Mesodermal cell (in vitro differentiated cells): ENCODE data around the gene STN1.

Experiments
- H3K27ac ChIP-seq: 2 replicates; pipeline ENCODE4 v1.7.0; 2013; ENCODE audit warnings: mild to moderate bottlenecking, low read depth, low read length, moderate library complexity; ENCODE audit not compliant: severe bottlenecking
- H3K36me3 ChIP-seq: 2 replicates; pipeline ENCODE4 v1.7.1; 2013; ENCODE audit warnings: mild to moderate bottlenecking, low read length, moderate library complexity; ENCODE audit not compliant: control insufficient read depth, insufficient read depth
- H3K4me1 ChIP-seq: one replicate; pipeline ENCODE4 v1.7.1; 2013; ENCODE audit warnings: mild to moderate bottlenecking, low read length; ENCODE audit not compliant: insufficient read depth, control insufficient read depth, poor library complexity, severe bottlenecking
- H3K4me3 ChIP-seq: 2 replicates; pipeline ENCODE4 v1.7.0; 2013; ENCODE audit warnings: low read length, control low read depth, mild to moderate bottlenecking; ENCODE audit not compliant: insufficient read depth, poor library complexity, severe bottlenecking; ENCODE audit errors: extremely low read depth
- H3K9me3 ChIP-seq: 2 replicates; pipeline ENCODE4 v1.7.1; 2013; ENCODE audit warnings: mild to moderate bottlenecking, low read length, moderate library complexity; ENCODE audit not compliant: control insufficient read depth
- WGBS, 2 experiments: methylation state at CpG; one replicate each; pipeline ENCODE4 v1.1.5; 2013; ENCODE audit warnings: missing lambda C conversion rate in 2 of 2; ENCODE audit not compliant: insufficient coverage in 2 of 2; 5-methylcytosine and 5-hydroxymethylcytosine counted together

Gene STN1

GRCh38 chr10:103837370-103838069, 80.5 kb downstream of the STN1 start:
- 91 to 93% methylated on average over 9 of the region's 10 CpGs for WGBS, 2 experiments
- Histone ChIP-seq H3K4me3 (no peak overlapping the region), H3K36me3 (no peaks in the 10 kb centered on the region), H3K9me3 (peaks cover 4% of the 10 kb centered on the region), H3K27ac (no peak overlapping the region), H3K4me1 (peaks cover 70% of the 10 kb centered on the region)

GRCh38 chr10:103836861-103837260, 81.1 kb downstream of the STN1 start:
- no peak overlapping the region for H3K4me3 ChIP-seq
- peaks cover 4% of the 10 kb centered on the region for H3K9me3 ChIP-seq
- no peaks in the 10 kb centered on the region for H3K36me3 ChIP-seq
- H3K4me1 ChIP-seq = peaks cover 69% of the 10 kb centered on the region
- H3K27ac ChIP-seq = no peak overlapping the region
- WGBS, 2 experiments = 78 to 86% methylated on average over 6 to 9 of the region's 9 CpGs

GRCh38 chr10:103836273-103836672, 81.7 kb downstream of the STN1 start:
- H3K4me1 ChIP-seq = peaks cover 65% of the 10 kb centered on the region
- 67 to 80% methylated on average over 1 of the region's 1 CpG for WGBS, 2 experiments
- no peaks in the 10 kb centered on the region for H3K36me3 ChIP-seq
- H3K4me3 ChIP-seq = no peak overlapping the region
- peaks cover 4% of the 10 kb centered on the region for H3K9me3 ChIP-seq
- H3K27ac ChIP-seq = no peak overlapping the region

DNA sequence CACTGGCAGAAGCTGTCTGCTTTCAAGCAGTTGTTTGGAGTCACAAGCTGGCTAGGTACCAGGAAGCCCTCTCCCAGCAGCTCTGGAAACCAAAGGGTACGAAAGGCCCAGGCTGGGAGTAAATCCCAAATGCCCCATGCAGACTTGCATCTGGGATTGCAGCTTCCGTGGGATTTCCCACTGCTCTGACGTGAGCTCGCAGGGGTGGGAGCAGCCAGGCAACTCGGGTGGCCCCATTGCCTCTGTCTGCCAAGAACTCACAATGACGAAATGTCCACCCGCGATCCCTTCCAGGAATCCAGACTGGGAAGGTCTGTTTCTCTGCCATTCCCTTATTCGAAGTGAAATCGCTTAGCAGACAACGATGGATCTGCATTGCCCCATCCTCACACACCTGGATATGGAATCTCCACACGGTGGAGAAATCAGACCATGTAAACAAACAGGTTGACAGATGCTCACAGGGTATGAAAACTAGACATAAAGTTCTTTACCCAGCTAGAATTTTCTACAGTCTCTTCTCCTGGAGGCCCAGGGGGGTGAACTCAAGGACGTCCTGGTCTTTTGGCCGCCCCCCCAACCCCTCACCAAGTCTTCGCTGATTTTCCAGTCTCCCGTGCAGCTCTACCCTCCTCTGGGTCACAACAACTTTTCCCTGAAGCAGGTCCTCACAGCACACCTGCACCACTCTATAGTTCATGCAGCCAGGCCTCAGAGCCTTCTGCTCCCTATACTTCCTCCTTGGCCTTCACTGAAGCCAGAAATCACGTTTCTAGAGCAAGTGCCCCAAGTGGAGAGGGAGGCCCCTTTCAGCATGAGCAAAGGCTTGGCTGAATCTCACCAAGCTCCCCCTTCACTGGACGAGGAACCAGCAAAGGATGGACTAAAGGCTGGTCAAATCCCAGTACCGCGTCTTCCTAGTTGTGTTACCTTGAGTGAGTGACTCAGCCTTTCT, 82.6 kb downstream of the STN1 start:
- 87 to 93% methylated on average over 17 to 19 of the region's 20 CpGs for WGBS, 2 experiments
- no peaks in the 10 kb centered on the region for H3K36me3 ChIP-seq
- peaks cover 59% of the 10 kb centered on the region for H3K4me1 ChIP-seq
- H3K9me3 ChIP-seq = peaks cover 4% of the 10 kb centered on the region
- no peak overlapping the region for H3K4me3 ChIP-seq
- H3K27ac ChIP-seq = no peak overlapping the region

- Histone ChIP-seq H3K4me3 (no peak overlapping the region), H3K27ac (no peak overlapping the region), H3K9me3 (peaks cover 4% of the 10 kb centered on the region), H3K4me1 (peaks cover 59% of the 10 kb centered on the region), H3K36me3 (no peaks in the 10 kb centered on the region)
- 50 to 74% methylated on average over 4 to 5 of the region's 5 CpGs for WGBS, 2 experiments
Observed at GRCh38 chr10:103834436-103835095, 83.4 kb downstream of the STN1 start.

- Histone ChIP-seq H3K4me3 (no peak overlapping the region), H3K27ac (peak overlapping the region; percentile 67), H3K36me3 (no peaks in the 10 kb centered on the region), H3K4me1 (peaks cover 60% of the 10 kb centered on the region), H3K9me3 (peaks cover 4% of the 10 kb centered on the region)
- 53 to 70% methylated on average over 2 to 3 of the region's 5 CpGs for WGBS, 2 experiments
Observed at GRCh38 chr10:103833731-103834365, 84.1 kb downstream of the STN1 start.

DNA sequence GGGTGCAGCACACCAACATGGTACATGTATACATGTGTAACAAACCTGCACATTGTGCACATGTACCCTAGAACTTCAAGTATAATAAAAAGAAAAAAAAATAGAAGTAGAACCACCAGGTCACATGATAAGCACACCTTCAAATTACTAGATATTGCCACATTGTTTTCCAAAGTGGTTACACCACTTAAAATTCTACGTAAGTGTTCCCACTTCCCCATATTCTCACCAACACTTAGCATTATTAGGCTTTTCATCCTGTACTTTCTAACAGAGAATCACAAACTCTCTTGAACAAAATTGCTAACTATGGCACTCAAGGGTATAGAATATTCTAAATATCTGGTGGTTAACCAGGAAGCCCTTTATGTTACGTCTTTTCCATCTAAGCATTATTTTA, 85.2 kb downstream of the STN1 start:
- Histone ChIP-seq H3K36me3 (peaks cover 7% of the 10 kb centered on the region), H3K27ac (no peak overlapping the region), H3K4me1 (peaks cover 65% of the 10 kb centered on the region), H3K9me3 (peaks cover 4% of the 10 kb centered on the region), H3K4me3 (no peak overlapping the region)
- 94 to 100% methylated on average over 1 to 2 of the region's 2 CpGs for WGBS, 2 experiments
